Islet of Langerhans (tissue), 1 donor: Measurements from ENCODE around the gene MTRFR.
"Not testable (repeated sequence)": the region's sequence is repeated elsewhere in the genome, so short reads cannot be mapped to it uniquely, and the experiment has no call there.

Experiments
- FAIRE-seq: peaks from one replicate; lab custom pipeline; 2011; peaks lifted over from hg19 to GRCh38; lab: Jason Lieb, UNC

The MTRFR gene

GRCh38 chr12:123232807-123233504, at the start of gene MTRFR, which contains the start of gene MPHOSPH9:
MTRFR (plus strand) TSS chr12:123233436; CDS start chr12:123253675, 20,239 bp downstream.
MPHOSPH9 (minus strand) TSS chr12:123233141; CDS start chr12:123230364, 2,777 bp downstream.
- FAIRE-seq = peak; percentile 92

GRCh38 chr12:123187637-123188036, 45.6 kb upstream of the MTRFR start:
- no peak for FAIRE-seq

GRCh38 chr12:123199936-123200335, 33.3 kb upstream of the MTRFR start:
- no peak for FAIRE-seq

- FAIRE-seq = no peak
Measured at GRCh38 chr12:123200414-123200813, 32.8 kb upstream of the MTRFR start.

- not testable (repeated sequence) for FAIRE-seq
Measured at GRCh38 chr12:123206794-123207193, 26.4 kb upstream of the MTRFR start.

GRCh38 chr12:123207815-123208214, 25.4 kb upstream of the MTRFR start:
- FAIRE-seq = not testable (repeated sequence)

GRCh38 chr12:123223241-123223668, 10.0 kb upstream of the MTRFR start:
- no peak for FAIRE-seq

- FAIRE-seq = no peak
Measured at GRCh38 chr12:123225443-123225842, 7.8 kb upstream of the MTRFR start.

- FAIRE-seq = no peak
Measured at GRCh38 chr12:123227581-123228258, 5.5 kb upstream of the MTRFR start.

GRCh38 chr12:123229051-123229450, 4.2 kb upstream of the MTRFR start:
- FAIRE-seq = no peak

GRCh38 chr12:123231931-123232330, 1.3 kb upstream of the MTRFR start:
- FAIRE-seq = no peak

GRCh38 chr12:123232472-123232806, 797 bp upstream of the MTRFR start:
- no peak for FAIRE-seq

- FAIRE-seq = no peak
Measured at GRCh38 chr12:123233505-123234308, 471 bp downstream of the MTRFR start.

GRCh38 chr12:123237646-123238329, 4.6 kb downstream of the MTRFR start:
- no peak for FAIRE-seq

GRCh38 chr12:123238330-123238682, 5.1 kb downstream of the MTRFR start:
- FAIRE-seq = no peak

- FAIRE-seq = no peak
Measured at GRCh38 chr12:123238961-123239360, 5.7 kb downstream of the MTRFR start.

- FAIRE-seq = no peak
Measured at GRCh38 chr12:123242116-123242904, 9.1 kb downstream of the MTRFR start.

GRCh38 chr12:123243671-123244262, 10.5 kb downstream of the MTRFR start:
- FAIRE-seq = no peak

- FAIRE-seq = no peak
Measured at GRCh38 chr12:123245678-123246077, 12.4 kb downstream of the MTRFR start.

GRCh38 chr12:123248129-123248528, 14.9 kb downstream of the MTRFR start:
- FAIRE-seq = not testable (repeated sequence)
